Right forelimb (tissue), 1 donor: ENCODE data around the gene FNBP1L.
"Not testable (repeated sequence)": the region's sequence is repeated elsewhere in the genome, so short reads cannot be mapped to it uniquely, and the experiment has no call there.

Experiments
- DNase-seq: peaks from one replicate; pipeline ENCODE4 v3.0.0-alpha.2; 2018

Gene FNBP1L

DNA sequence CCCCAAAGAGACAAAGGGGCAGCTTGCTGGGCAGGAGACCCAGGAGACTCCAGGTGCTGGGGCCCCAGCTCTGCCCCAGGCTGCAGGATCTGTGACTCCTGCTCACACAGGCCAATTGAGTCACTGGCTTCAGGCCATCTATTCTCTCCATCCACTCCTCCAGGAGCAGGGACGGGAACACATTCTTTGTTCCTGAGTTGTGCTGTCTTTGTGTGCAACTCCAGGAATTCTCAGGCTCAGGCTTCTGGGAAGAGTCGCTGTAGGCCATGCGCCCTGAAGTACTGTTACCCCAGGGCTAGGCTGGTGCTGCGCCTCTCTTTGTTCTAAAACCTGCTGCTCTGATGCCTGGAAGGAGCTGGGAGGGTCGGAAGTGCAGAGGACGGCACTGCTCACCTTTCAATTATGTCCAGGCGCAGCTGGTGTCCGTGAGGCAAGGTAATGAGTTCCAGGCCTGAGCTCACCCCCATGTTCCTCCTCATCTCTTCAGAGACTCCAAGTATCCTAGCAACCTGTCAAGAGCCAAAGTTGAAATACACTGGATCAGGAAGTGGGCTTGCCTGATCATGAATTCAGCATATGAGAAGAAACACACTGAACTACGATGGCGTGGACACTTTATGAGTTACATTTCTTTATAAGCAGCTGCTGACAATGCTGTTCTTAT is 127.8 kb downstream of the FNBP1L start:
- DNase-seq: peak; percentile 59

DNA sequence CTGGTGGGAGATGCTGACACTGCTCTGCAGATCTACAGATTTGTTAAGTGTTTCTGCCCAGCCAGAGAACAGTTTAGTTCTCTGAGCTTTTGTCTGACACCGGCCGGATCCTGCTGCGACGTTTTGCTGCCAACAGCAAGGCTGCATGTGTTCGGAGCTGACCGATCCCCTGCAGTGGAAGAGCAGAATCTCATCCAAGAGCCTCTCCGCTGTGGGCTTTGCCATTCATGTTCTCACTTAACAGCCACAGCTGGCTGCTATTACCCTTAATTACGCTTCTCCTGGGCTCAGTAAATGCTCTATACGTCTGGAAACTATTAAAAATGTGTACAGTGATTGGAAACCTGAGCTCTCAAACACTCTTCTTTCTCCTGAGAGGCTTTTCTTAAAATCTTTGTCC is 128.4 kb downstream of the FNBP1L start:
- DNase-seq: peak; percentile 85

DNA sequence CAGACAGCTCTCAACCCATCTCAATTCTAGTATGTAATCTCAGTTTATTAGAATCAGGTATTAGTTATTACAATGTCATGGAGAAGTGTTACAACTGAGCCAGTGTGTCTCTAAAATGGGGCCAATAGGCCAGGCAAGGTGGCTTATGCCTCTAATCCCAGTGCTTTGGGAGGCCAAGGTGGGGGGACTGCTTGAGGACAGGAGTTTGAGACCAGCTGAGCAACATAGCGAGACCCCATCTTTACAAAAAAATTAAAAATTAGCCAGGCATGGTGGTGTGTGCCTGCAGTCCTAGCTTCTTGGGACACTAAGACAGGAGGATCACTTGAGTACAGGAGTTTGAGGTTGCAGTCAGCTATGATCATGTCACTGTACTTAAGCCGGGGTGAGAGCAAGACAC is 128.8 kb downstream of the FNBP1L start:
- peak; percentile 54 for DNase-seq

DNA sequence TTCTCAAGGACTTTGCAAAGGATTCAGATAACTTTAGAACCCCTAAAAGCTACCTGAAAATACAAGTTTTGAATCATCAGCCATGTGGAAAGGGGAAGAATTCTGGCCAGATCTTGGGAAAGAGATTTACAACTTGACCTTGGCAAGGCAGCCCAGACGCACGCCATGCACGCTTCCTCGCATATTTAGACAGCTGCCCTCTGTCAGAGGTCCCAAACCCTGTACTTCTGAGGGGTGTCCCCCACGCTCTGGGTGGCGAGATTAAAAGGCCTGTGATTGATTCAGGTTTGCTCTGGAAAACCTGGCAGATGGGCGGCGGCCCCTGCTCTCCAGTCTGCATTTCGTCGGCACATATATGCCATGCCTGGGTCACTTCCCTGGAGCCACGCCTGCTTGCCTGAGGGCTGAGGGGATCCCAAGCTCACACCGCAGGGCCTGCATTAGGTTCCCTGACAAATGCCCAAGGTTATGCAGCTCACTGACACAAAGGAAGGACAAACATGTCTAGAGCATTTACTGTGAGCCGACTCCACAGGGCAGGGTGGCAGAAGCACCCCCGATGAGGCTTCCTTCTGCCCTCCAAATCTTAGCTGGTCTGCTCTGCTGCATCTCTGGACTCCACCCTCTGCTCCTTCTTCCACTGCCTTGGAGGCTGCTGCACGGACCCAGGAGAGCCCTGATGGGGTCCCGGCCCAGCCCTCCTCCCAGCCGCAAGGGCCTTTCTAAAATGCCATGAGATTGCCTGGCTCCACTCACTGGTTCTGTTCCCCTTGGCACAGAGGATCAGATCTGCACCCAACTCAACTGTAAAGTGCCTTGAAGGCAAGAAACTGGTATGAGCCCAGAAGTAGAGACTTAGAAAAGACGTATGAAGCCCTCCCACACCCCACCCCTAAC is 129.9 kb downstream of the FNBP1L start:
- peak; percentile 47 for DNase-seq

DNA sequence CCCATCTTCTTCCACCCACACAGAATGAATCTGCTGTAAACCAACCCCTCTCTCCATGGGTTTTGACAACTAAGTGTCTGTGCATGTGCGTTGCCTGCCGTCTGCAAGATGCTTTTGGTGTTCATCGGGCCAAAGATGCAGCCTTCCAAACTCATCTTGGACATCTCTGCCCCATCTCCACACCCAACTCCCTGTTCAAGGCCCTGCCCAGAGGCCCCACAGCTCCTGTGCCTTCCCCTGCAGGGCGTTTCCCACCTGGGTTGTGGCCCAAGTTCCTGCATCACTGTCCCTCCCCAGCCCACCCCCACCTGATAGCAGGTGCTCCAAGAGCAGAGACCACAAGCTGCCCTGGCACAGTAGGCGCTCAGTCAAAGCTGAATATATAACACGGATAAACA is 130.5 kb downstream of the FNBP1L start:
- DNase-seq: peak; percentile 30

DNA sequence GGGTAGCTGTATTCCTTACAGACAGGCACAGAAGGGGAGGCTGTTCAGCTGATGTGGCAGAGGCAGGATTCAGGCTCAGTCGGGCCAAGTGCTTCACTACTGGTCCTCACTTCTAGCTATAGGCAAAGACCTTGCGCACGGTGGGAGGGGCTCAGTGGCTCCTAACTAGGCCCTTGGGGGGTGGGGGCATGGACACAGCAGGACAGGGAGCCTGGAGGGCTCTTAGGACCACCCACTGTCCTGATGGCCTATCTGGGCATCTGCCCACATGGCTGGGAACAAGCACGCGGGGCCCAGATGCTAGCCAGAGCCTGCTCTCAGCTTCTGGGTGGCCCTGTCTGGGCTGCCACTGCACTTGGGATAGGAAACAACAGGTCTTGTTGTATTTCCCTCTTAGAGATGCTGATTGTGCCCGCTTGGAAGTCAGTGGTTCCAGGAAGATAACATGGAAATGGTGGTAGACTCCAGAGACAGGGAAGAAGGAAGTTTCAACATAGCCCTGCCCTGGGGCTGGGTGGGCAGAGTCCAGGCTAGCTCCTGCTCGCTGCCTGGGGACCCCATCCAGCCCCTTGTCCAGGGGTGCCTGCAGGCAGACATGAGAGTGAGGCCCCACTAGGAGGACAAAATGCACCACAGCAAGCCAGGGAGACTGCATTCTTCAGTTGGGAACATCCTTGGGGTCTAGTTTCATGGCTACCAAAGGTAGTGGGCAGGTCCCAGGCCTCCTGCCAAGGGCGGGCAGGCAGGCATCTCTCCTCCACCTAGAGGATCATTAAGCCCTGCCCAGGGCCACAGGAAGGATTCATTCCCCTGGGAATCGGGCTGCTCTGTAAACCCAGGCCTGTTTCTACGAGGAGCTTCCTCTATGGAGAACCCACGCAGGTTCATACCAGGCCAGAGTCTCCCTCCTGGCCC is 131.2 kb downstream of the FNBP1L start:
- DNase-seq: peak; percentile 36

DNA sequence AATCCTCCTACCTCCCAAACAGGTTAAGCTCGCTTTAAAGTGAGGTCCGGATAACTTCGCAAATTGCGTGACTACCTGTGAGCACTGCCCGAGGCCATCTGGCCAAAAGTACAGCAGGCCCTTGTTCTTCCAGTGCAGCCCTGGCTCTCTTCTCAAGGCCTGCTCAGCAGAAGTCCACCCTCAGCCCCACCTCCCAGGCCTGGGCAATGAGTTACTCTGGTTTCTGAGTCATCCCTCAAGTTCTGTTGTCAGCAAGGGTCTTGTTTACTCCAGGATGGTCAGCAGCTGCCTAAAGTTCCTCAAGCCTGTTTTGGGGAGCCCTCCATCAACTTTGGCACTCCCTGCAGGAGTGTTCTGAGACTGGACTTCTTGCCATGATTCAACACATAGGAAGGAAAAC is 132.0 kb downstream of the FNBP1L start:
- DNase-seq: peak; percentile 34

DNA sequence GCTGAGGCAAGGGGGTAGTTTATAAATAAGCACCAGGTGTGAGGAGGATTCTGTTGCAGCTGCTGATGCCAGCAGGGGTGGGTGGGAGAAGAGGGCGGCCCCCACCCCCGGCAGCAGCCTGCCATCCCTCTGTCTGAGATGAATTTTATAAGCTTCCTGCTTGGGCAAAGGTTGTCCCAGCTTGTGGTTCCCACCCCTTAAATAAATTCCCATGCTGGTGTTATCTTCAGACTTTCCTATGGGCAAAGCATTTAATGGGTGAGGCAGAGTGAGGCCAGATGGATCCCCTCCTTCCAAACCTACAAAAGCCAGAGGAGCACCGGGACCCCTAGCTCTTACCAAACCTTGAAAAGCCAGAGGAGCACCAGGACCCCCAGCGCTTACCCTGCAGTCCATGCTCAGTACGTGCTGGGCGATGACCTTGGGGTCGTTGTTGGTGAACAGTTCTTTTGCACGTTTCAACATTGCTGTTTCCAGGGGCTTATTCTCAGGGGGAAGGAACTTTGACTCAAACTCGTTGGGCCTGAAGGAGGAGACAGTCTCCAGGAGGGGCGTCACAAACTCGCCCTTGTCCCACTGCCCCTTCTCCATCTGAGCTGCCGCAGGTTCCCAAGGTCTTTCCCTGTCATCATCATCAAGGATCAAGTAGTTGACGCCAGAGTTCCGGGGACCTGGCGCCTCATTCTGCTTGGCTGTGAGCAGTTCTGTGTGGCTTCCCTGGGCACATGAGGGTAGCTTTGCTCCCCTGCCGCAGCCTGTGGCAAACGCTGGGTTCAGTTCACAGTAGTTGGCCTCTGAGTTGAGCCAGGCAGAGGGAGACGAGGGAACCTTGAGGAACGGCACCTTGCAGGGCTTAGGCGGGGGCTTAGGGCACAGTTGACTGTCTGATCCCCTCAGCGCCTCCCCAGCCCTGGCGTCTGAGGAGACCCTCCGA is 134.3 kb downstream of the FNBP1L start:
- peak; percentile 32 for DNase-seq

DNA sequence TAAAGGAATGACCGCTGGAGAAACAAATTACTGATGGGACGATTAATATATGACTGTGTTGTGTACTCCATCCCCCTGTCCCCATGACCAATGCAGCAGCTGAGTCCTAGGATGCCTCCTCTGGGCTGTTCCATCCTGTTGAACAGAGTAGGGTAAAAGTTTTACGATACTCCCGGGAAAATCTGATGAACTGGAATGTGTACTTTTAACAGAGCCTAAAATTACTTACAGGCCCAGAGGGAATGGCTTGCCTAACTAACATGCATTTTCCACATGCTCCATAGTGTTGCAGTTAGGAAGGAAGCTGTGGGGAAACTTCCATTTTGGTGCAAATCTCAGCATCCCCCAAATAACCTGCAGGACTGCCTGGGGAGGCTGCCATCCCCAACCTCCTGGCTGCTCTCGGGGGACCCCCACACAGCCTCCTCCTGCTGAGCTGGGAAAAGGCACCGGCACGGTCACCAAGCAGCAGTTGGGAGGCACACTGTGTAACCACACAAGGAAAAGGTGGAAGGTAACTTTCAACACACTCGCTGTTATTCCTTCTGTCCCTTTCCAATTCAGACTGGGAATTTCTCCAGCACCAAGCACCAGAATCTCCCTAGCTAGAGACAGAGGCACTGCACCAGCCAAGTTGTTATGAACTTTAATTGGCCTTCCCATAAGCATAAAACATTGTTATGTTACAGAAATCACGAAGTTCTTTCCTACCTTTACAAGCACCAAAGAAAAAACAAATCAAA is 136.5 kb downstream of the FNBP1L start:
- peak; percentile 48 for DNase-seq

DNA sequence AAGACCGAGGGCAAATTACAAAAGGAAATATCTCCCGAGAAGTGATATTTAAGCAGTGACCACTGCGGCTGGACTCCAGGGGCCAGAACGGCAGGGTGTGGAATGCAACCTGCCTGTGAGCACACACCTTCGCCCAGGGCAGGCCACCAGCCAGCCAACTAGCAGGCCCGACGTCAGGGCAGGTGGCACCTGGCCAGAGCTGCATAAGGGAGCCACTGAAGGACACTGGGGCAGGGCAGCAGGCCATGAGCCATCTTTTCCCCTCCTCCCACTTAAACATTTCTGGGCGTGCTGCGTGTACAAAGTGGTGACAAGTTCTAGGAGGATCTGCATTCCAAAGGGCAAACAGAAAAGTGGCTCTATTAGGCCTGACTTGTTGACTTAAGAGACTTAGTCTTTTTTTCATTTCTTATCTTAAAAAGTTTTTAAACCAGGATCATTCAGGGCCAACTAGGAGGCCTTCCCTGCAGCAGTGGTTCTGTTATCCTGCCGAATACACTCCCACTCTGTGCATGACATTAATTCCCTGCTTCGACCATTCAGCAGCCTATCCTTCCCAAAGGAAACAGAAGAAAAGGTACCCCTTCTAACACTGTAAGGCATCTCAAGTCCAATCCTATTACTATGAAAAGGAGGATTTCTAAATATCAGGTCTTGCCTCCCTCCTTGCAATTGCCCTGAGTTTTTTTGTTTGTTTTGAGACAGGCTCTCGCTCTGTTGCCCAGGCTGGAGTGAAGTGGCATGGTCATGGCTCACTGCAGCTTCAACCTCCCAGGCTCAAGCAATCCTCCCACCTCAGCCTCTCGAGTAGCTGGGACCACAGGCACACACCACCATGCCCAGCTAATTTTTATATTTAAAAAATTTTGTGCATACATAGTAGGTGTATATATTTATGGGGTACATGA is 137.4 kb downstream of the FNBP1L start:
- peak; percentile 48 for DNase-seq

DNA sequence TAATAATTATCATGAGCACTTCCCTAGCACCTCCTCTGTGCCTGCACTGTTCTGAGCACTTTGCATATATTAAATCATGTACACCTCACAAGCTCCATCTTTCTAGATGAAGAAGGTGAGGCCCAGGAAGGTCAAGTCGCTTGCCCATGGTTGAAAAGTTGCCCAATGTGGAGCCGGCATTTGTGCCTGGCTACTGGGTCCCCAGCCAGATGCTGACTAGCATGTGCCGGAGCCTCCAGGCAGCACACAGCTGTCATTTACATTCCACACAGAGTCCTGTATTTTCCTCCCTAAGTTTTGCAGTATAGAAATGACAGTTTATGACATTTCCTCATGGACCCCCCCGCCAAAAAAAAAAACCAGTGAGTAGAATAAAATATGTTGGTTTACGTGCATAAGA is 139.4 kb downstream of the FNBP1L start:
- peak; percentile 35 for DNase-seq

DNA sequence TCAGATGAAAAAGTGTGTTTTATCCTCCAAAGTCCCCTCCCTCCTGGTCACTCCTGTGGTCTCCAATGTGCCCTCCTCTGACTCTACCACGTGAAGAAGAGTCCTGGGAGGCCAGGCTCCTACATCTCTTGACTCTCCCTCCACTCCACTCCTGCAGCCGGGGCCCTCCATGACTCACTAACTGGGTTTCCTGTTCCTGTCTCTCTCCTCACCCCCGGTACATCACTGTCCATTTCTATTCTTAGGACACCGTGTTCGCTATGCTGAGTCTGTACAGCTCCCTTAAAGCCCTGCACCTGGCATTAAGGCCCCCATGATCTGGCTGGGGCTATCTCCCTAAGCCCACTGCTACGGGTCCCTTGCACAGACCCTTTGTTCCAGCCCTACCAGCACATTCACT is 140.3 kb downstream of the FNBP1L start:
- peak; percentile 34 for DNase-seq

DNA sequence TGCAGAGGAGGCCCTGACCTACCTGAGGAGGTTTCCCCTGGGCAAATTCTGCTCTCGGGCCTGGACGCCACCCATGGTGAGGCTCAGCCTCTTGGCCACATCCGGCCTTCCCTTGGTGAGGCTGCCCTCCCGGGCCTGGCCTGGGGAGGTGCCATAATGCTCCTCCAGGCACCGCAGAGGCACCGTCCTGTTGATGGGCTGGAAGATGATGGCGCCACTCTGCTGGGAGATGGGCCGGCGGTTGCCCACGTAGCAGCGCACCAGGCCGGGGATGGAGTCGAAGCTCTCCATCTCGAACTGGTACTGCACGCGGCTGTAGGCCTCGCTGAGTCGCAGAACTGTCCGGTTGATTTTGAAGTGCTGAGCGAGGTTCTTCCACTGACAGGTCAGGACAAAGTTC is 141.0 kb downstream of the FNBP1L start:
- DNase-seq: peak; percentile 19

DNA sequence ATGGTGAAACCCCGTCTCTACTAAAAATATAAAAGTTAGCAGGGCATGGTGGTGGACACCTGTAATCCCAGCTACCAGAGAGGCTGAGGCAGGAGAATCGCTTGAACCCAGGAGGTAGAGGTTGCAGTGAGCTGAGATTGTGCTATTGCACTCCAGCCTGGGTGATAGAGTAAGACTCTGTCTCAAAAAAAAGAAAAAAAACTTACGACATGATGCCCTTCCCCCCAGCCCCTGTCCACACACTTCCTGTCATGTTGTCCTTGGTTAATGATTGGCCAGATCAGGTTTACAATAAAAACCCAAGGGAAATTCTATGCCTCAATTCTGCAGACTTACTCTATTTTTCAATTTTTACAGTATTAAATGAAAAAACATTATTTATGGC is 143.4 kb downstream of the FNBP1L start:
- DNase-seq: not testable (repeated sequence)

DNA sequence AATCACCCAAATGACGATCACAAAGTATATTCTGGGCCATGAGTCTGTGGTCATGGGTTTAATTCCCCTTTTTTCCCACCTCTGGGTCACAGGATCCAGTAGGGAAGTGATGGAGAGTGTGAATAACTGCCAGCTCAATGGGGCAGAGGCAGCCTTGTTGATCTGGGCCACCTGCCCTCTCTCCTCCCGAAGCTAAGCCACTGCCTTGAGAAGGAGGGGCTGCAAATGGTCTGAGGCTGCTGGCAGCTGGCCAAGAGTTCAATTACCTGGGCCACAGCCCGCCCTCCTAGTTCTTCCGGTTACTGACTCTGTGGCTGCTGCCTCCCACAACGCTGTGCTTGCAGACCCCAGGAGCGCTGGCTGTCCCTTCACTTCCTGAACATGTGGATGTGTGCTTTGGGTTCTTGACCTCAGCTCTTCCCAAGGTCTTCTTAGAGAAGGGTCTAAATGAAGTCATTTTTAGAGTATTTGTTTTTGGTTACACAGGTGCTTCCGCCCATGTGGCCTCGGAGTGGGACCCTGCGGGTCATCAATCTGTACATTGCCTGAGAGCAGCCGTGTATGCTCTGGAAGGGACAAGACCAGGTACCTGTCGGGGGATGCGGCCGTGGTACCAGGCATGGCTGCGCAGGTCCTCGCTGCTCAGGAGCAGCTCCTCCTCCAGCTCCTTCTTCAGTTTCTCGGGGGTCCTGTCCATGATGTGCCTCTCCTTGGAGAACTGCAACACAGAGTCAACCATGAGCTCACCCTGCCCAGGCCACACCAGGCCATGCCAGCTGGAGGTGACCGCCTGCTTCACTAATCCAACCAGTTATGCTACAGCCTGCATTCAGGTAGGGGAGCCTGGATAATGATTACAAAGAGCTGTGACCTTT is 144.0 kb downstream of the FNBP1L start:
- DNase-seq: peak; percentile 69

DNA sequence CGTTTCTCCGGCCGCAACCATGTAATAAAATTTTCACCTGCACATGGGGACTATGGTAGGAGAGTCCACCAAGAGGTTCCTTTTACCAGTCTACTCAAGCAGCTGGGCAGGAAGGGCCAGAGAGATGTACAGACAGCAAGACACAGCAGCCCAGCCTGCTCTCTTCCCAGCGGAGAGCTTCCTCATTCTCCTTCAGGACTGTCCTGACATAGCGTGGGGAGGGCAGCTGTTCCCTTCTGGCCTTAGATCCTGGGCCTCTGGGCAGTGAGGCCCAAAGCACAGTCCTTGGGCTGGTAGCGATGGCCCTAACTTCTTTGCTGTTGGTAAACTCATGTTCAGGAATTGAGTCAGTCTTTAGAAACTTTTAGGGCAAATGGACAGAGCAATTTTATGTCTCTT is 144.6 kb downstream of the FNBP1L start:
- peak; percentile 36 for DNase-seq

DNA sequence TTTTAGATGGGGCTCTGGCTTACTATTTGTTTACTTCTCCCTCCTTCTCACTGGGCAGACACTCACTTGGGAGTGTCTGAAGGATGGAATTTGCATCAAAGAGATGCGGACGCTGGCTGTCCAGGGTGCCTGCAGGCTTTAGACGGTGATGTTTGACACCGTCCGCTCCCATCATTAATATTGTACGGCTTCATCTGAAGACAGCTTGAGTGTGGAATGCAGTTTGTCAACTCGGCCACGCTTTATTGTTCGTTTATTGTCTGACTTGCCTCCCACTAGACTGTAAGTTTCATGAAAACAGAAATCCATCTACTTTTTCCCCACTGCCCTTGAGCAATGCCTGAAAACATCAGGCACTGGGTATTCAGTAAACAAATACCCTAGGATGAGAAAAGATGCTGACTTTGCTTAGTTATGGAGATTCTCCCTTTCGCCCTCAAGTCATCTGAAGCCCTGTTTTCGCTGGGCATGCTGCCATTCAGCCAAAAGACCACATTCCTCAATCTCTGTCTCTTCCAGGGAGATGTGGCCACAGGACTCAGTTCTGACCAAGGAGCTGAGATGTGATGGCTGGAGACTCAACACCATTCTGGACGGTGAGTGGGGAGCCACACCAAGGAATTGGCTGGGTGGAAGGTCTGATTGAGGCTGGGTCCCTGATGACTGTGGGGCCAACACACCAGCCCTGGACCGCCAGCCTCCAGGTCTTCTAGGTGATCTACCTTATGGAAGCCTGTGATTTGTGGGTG is 146.1 kb downstream of the FNBP1L start:
- DNase-seq: peak; percentile 43

DNA sequence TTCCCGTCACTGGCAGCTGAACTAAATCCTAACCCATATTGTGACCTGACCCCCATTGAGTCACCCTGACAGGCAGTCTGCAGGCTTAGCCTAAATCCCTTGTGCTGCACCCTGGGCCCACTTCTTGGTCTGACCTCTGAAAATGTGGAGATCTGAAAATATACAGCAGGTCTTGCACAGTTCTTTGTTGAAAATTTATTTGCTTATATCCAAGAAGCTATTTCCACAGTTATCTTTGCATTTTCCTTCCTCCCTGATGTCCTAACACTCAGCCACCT is 146.6 kb downstream of the FNBP1L start:
- DNase-seq: no peak

DNA sequence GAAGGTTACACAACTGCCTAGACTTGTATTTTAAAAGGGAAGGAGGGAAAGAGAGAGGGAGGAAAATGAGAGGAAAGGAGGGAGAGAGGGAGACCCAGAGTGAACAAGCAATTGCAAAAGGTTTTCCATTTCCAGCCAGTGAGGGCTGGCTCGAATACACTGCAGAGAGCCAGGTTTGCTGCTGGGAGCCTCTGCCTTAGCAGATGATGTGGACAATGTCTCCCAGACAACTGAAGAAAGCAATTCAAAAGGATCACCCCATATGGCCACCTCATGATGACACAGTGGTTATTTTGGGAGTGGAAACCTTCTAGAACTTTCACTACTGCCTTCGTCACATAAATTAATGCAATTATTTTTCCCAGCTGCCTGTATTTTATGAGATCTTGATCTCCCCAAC is 147.3 kb downstream of the FNBP1L start:
- DNase-seq: peak; percentile 50
